Activated T-cell treated with anti-CD3 and anti-CD28 coated beads, Interleukin-2, amount 50 U/mL, for 48 hours (primary cell): Measurements from ENCODE around the gene MAEL.
A peak's percentile ranks its signal among the peaks of the same experiment; 100 is the strongest.

Experiments used
- DNase-seq, 2 experiments: peaks; one replicate each; pipeline ENCODE4 v3.0.0-alpha.2; 2020

Gene MAEL

DNA sequence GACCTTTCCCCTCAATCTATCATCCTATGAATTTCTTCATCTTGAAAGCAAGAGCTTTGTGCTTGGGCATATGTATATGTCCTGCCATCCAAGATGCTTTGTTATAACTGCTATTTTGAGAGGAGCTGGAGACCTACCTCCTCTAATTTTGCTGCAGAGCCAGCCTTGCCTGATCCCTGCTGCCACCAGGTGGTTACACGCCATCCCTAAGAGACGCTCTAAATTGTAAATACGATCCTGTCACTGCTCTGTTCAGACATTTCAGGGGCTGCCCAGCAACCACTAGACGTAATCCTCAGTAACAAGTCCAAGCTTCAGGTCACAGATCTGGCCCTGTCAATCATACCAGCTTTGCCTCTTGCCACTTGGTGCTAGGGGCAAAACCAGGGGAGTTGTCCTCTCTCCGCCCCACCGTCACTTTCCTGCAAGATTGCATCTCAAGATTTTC, 68.2 kb downstream of the MAEL start:
- DNase-seq, result peak in 1 of 2 experiments; percentile 53

GRCh38 chr1:167059045-167059808, 70.1 kb downstream of the MAEL start:
- peak; percentile 86 to 87 for DNase-seq

DNA sequence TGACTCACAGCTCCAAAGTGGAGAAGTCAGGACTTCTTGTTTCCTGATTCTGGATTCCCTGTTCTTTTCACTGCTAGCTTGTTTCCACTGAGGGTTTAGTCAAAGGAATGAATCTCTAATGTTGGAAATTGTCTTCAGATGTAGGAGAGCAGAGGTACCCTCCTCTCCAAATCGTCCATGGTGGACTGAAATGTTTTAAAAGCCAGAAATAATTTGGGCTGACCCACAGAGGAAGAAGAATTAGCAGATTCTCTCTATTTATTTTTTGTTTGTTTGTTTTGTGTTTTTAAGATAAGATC, 70.7 kb downstream of the MAEL start:
- no peak for DNase-seq

DNA sequence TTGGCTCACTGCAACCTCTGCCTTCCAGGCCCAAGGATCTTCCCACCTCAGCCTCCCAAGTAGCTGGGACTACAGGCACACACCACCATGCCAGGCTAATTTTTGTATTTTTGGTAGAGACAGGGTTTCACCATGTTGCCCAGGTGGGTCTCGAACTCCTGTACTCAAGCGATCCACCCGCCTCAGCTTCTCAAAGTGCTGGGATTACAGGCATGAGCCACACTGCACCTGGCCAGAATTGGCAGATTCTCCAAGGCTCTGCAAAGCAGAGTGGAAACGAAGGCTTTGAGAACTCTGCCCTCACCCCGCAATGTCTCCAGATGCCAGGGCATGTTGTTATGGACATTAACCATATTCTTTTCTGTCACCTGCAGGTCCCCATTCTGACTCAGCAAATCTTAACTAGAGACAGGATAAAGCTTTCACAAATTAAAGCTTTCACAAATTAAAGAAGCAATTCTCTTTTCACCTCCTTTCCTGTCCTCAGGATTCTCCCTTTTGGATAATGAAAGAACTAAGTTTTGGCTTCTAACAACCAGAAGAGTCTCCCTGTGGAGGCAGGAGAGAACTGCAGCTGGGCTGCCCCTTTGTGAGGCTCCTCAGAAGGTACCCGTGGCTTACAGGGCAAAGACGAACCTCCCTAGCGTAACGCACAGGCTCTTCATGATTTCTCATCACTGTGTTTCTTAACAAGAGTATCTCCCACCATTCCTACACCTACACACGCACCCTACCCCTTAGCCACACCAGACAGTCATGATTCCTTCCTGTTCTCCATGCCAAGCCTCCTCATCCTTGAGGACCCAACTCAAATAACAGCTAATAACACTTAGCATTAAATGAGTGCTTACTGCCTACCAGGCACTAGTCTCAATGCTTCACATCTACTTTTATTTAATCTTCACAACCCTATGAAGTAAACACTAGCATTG, 71.3 kb downstream of the MAEL start:
- no peak for DNase-seq

- no peak for DNase-seq
These were observed 72.0 kb downstream of the MAEL start for GRCh38 chr1:167061073-167061464.

DNA sequence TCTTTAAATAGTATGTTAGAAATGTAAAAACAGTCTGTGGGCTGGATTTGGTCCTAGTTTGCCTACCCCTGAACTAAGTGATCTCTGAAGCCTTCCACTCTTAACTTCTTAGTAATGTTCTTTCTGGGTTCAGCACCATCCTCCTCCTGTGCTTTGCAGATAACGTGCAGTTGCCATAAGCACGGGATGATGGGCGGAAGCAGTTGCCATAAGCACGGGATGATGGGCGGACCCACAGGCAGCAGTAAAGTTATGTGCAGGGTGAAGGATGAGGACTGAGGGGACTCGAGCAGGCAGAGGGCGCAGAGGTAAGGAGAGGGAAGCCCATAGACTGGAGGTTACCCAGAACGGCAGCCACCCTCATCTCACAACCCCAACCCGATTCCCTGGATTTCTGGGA, 75.5 kb downstream of the MAEL start:
- DNase-seq, result no peak

- no peak for DNase-seq
These were observed 76.4 kb downstream of the MAEL start for GRCh38 chr1:167065471-167065870.

- DNase-seq, result peak; percentile 91
These were observed 77.4 kb downstream of the MAEL start for GRCh38 chr1:167066333-167067122.

GRCh38 chr1:167067904-167068303, 78.8 kb downstream of the MAEL start:
- DNase-seq, result no peak

- DNase-seq, result peak in 1 of 2 experiments; percentile 9
These were observed 79.7 kb downstream of the MAEL start for GRCh38 chr1:167068761-167069160.

DNA sequence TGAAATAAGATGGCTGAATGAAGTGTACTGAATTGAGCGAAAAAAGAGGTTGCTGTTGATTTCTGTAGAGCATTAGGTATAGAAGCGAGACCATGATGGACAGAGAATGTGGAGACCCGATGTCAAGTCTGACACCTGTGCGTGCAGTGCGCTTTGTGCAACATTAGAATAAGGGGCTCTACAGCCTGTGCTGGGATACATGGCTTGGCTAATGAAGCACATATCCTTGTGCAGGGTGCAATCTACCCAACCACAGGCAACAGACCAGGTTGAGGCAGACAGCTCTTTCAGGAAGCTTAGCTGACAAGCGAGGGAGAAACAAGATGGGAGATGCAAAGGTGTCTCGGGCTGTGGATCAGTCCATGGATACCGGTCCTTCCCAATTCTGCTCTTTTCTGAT, 82.2 kb downstream of the MAEL start:
- DNase-seq, result no peak
